ENCODE results near the gene KLF7.

KLF7 gene

GRCh38 chr2:207035875-207036274, 129.9 kb downstream of the KLF7 start:
- in situ Hi-C loops (cut with MboI; ENCODE audit: low sequenced_read_pairs): no loop called here

GRCh38 chr2:207032490-207032889, 133.3 kb downstream of the KLF7 start:
- in situ Hi-C loops (cut with MboI; ENCODE audit: low sequenced_read_pairs): no loop called here
